ENCODE results near the gene OR9A2.

Gene OR9A2

DNA sequence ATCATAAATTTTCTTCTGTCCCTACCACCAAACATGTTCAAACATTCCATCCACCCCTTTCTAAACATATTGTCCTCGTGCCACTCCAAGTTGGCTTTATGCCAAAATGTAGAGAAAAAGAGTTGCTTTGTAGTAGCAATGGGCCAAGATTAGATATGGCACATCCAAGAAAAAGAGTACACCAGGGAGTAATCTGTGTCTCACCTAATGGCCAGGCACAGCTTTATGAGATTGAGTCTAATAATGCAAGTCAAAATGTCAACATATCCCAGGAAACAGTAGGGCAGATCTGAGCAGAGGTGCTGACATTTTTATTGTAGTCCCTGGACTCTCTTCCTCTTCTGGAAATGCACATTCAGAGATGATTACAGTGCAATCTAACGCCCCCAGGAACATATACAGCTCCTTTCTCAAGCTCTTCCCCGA lies 19.5 kb upstream of the OR9A2 start:
- Mint-ChIP-seq H3K27ac (ENCODE audit: low read depth) (no peak overlapping the region), H3K27me3 (peaks cover 48% of the 10 kb centered on the region), H3K36me3 (ENCODE audit: insufficient read depth) (peaks cover 1% of the 10 kb centered on the region), H3K9me3 (no peaks in the 10 kb centered on the region), H3K4me3 (no peak overlapping the region), H3K4me1 (no peaks in the 10 kb centered on the region)
- ATAC-seq (replicated peaks; ENCODE audit: extremely low read depth, poor library complexity, severe bottlenecking): no peak
- no peak for DNase-seq (ENCODE audit: low spot score in 2 of 2)

DNA sequence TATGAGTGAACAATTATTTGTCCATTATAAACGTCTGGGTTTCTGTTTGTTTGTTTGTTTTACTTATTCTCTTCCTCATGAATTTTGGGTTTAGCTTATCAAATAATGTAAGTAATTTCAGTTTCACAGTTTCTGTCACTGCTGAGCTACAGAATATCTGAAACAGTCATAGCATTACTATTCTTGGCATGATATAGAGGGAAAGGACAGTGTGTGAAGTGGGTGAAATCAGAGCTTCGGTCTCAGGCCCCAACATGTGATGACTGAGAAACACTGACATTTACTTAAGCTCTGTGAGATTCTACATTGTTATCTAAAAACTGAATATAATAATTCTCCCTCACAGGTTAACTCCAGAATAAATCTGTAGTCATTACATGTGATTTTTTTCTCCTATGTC lies 16.5 kb upstream of the OR9A2 start:
- Mint-ChIP-seq H3K27me3 (peaks cover 63% of the 10 kb centered on the region), H3K4me3 (no peak overlapping the region), H3K9me3 (no peaks in the 10 kb centered on the region), H3K27ac (ENCODE audit: low read depth) (no peak overlapping the region), H3K4me1 (no peaks in the 10 kb centered on the region), H3K36me3 (ENCODE audit: insufficient read depth) (peaks cover 1% of the 10 kb centered on the region)
- ATAC-seq (replicated peaks; ENCODE audit: extremely low read depth, poor library complexity, severe bottlenecking): no peak
- no peak for DNase-seq (ENCODE audit: low spot score in 2 of 2)

DNA sequence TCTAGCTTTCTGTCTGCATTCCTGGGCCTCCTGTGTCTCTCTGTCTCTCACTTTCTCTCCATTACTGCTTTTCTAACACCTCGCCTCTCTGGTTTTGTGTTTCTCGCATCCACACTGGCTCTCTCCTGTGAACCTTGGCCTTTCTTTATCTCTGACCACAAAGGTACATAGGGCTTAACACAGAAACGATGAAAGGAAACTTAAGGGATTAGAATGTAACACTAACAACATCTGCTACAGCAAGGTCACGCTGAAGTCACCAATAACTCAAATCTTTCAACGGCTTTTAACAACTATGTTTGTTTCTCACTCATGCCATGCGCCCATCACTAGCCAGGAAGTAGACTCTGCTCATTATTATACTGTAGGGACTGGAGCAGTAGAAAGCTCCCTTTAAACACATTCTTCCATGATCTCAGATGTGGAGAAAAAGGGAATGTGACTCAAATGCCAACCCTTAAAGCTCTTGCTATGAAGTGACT lies 15.9 kb upstream of the OR9A2 start:
- H3K9me3 Mint-ChIP-seq: no peaks in the 10 kb centered on the region
- ATAC-seq (replicated peaks; ENCODE audit: extremely low read depth, poor library complexity, severe bottlenecking) (no peak), DNase-seq (ENCODE audit: low spot score in 2 of 2) (no peak)
- peaks cover 66% of the 10 kb centered on the region for H3K27me3 Mint-ChIP-seq
- no peak overlapping the region for H3K27ac Mint-ChIP-seq (ENCODE audit: low read depth)
- H3K36me3 Mint-ChIP-seq (ENCODE audit: insufficient read depth): peaks cover 1% of the 10 kb centered on the region
- no peak overlapping the region for H3K4me3 Mint-ChIP-seq
- H3K4me1 Mint-ChIP-seq: no peaks in the 10 kb centered on the region

DNA sequence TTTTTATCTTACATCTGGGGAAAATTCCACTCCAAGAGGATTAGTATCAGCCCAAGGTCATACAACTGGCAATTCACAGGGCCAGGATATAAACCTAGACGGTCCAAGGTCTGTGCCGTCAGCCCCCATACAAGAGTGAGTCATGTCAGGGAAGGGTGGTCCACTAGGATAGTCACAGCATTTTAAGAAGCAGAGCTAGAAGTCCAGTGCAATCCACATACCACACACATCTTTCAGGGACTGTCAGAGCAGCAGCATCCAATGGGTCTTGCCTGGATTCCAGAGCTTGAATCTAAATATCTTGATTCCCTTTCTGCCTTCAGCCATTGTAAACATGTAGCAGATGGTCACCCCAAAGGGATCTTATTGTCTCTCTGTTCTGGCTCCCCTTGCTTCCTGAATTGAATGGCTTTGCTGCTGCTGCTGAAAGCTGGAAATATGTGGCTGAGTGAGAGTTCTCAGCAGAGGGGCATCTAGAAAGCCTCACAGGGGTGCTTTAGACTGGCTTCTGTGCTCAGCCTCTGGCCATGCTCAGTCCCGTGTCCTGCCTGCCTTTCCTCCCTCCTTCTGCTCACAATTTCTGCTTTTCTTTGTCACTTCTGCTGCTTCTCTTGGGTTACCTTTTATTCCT lies 15.3 kb upstream of the OR9A2 start:
- Mint-ChIP-seq H3K4me1 (no peaks in the 10 kb centered on the region), H3K4me3 (no peak overlapping the region), H3K9me3 (no peaks in the 10 kb centered on the region), H3K27ac (ENCODE audit: low read depth) (no peak overlapping the region), H3K27me3 (peaks cover 63% of the 10 kb centered on the region), H3K36me3 (ENCODE audit: insufficient read depth) (peaks cover 1% of the 10 kb centered on the region)
- no peak for DNase-seq (ENCODE audit: low spot score in 2 of 2)
- no peak for ATAC-seq (replicated peaks; ENCODE audit: extremely low read depth, poor library complexity, severe bottlenecking)

DNA sequence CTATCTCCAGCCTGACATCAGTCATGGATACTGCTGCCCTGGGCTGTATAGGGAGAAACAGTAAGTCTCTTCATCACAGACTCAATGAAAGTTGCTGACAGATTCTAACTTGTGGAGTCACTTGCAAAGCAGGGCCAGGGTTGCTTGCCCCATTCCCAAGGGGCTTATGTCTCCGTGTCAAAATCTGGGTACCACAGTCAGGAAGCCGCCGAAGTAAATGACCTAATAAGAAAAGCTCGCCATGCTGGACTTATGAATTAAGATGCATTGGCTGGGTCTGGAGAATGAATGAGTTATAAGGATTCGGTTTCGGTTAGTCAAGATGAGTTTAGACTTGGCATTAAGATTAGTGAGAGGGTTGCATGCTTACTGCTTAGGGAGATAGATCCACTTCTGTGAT lies 14.4 kb upstream of the OR9A2 start:
- Mint-ChIP-seq H3K27me3 (peaks cover 53% of the 10 kb centered on the region), H3K27ac (ENCODE audit: low read depth) (no peak overlapping the region), H3K4me3 (no peak overlapping the region), H3K9me3 (no peaks in the 10 kb centered on the region), H3K36me3 (ENCODE audit: insufficient read depth) (peaks cover 1% of the 10 kb centered on the region), H3K4me1 (no peaks in the 10 kb centered on the region)
- ATAC-seq (replicated peaks; ENCODE audit: extremely low read depth, poor library complexity, severe bottlenecking) (no peak), DNase-seq (ENCODE audit: low spot score in 2 of 2) (no peak)

DNA sequence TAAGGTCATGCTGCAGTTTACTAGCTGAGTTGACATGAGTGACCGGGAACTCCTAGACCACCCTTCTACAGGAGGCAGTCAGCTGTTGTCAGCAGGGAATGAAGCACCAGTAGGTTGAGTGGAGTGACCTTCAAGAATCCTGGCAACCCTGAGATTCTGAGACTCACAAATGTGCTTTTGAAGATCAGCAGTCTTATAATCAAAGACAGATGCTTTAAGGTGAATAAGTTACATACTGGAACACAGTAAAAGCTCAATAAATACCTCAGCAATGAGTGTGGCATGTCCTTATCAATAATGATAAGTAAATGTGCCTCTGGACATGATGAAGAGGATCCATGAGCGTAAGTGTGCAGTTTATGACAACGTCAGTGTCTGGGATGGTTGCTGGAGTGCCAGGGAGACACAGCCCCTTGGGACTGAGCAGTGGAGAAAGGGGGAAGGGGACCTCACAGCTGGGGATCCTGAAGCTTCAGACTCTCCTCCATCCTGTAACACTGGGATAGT lies 13.3 kb upstream of the OR9A2 start:
- no peak overlapping the region for H3K27ac Mint-ChIP-seq (ENCODE audit: low read depth)
- H3K4me1 Mint-ChIP-seq: no peaks in the 10 kb centered on the region
- no peaks in the 10 kb centered on the region for H3K36me3 Mint-ChIP-seq (ENCODE audit: insufficient read depth)
- no peak overlapping the region for H3K4me3 Mint-ChIP-seq
- peaks cover 55% of the 10 kb centered on the region for H3K27me3 Mint-ChIP-seq
- no peaks in the 10 kb centered on the region for H3K9me3 Mint-ChIP-seq
- DNase-seq (ENCODE audit: low spot score in 2 of 2) (no peak), ATAC-seq (replicated peaks; ENCODE audit: extremely low read depth, poor library complexity, severe bottlenecking) (no peak)

DNA sequence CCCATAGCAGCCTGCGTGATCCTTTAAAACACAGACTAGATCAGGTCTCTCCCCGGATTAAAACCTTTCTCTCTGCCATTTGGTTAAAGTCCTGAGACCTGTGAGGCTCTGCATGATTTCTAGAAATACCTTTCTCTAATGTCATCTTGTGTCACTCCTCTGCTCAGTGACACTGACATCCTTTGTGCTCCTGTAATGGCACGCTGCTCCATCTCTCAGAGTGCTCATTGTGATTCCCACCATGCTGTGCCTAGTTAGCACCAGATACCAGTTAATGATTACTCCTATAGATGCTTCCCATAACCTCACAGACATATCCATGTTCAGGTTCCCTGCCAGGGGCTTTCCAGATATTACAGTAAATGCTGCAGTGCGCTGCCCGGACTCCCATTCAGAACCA lies 11.7 kb upstream of the OR9A2 start:
- H3K9me3 Mint-ChIP-seq: peaks cover 5% of the 10 kb centered on the region
- ATAC-seq (replicated peaks; ENCODE audit: extremely low read depth, poor library complexity, severe bottlenecking) (no peak), DNase-seq (ENCODE audit: low spot score in 2 of 2) (no peak)
- H3K36me3 Mint-ChIP-seq (ENCODE audit: insufficient read depth): no peaks in the 10 kb centered on the region
- no peaks in the 10 kb centered on the region for H3K4me1 Mint-ChIP-seq
- H3K27ac Mint-ChIP-seq (ENCODE audit: low read depth): no peak overlapping the region
- H3K27me3 Mint-ChIP-seq: peaks cover 71% of the 10 kb centered on the region
- no peak overlapping the region for H3K4me3 Mint-ChIP-seq

DNA sequence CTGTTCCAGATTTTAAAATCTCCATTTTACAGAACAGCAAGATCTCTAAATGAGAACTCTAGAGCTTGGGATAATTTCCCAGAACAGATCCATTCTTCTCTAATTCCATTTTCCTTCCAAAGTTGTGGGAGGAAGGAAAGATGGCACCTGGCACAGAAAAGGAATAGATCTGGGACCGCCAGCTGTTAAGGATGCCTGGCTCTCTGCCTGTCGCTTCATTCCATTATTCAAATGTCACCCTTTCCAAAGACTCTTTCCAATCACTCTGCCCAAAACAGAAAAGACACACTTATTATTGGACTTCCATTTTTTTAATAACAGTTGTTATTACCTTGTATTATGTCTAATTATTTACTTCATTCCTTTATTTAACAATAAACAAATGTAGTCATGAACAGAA lies 751 bp upstream of the OR9A2 start:
- peaks cover 3% of the 10 kb centered on the region for H3K36me3 Mint-ChIP-seq (ENCODE audit: insufficient read depth)
- H3K9me3 Mint-ChIP-seq: no peaks in the 10 kb centered on the region
- H3K4me1 Mint-ChIP-seq: no peaks in the 10 kb centered on the region
- no peak overlapping the region for H3K4me3 Mint-ChIP-seq
- no peak overlapping the region for H3K27ac Mint-ChIP-seq (ENCODE audit: low read depth)
- ATAC-seq (replicated peaks; ENCODE audit: extremely low read depth, poor library complexity, severe bottlenecking): no peak
- peaks cover 70% of the 10 kb centered on the region for H3K27me3 Mint-ChIP-seq
- no peak for DNase-seq (ENCODE audit: low spot score in 2 of 2)

DNA sequence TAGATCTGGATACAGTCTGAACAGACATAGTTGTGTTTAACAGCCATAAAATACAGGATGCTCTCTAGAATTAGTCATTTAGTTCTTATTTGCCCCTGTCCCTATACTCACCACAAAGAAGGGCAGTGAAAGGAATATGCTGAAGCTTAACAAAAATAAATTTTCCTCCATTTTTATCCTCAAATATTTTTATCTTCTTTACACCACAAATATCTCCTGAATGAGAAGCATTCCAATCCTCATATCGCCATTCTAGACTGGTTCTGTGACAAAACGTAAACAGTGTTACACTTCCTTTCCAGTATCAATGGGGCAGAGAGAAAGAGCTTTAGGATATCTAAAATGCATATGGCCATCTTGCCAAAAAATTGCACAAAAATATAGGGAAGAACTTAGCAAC lies 1.6 kb downstream of the OR9A2 start:
- Mint-ChIP-seq H3K9me3 (no peaks in the 10 kb centered on the region), H3K4me3 (no peak overlapping the region), H3K36me3 (ENCODE audit: insufficient read depth) (peaks cover 3% of the 10 kb centered on the region), H3K4me1 (no peaks in the 10 kb centered on the region), H3K27ac (ENCODE audit: low read depth) (no peak overlapping the region), H3K27me3 (peaks cover 57% of the 10 kb centered on the region)
- ATAC-seq (replicated peaks; ENCODE audit: extremely low read depth, poor library complexity, severe bottlenecking) (no peak), DNase-seq (ENCODE audit: low spot score in 2 of 2) (no peak)

DNA sequence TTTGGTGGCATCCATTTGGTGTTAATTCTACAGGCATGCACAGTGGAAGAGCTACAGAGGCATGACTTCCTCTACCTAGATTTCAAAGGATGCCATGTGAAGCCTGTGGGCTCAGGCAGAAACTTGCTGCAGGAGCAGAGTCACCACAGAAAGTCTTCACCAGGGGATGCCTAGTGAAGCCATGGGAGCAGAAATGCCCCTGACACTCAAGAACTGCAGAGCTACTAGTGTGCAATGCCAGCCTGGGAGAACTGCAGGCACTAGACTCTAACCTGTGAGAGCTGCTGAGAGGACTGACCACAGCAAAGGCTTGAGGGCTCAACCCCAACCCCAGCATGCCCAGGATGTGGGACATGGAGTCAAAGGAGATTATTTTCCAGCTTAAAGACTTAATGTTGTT lies 3.9 kb downstream of the OR9A2 start:
- Mint-ChIP-seq H3K4me3 (no peak overlapping the region), H3K4me1 (no peaks in the 10 kb centered on the region), H3K36me3 (ENCODE audit: insufficient read depth) (peaks cover 3% of the 10 kb centered on the region), H3K9me3 (no peaks in the 10 kb centered on the region), H3K27me3 (peaks cover 47% of the 10 kb centered on the region), H3K27ac (ENCODE audit: low read depth) (no peak overlapping the region)
- ATAC-seq (replicated peaks; ENCODE audit: extremely low read depth, poor library complexity, severe bottlenecking): no peak
- no peak for DNase-seq (ENCODE audit: low spot score in 2 of 2)

DNA sequence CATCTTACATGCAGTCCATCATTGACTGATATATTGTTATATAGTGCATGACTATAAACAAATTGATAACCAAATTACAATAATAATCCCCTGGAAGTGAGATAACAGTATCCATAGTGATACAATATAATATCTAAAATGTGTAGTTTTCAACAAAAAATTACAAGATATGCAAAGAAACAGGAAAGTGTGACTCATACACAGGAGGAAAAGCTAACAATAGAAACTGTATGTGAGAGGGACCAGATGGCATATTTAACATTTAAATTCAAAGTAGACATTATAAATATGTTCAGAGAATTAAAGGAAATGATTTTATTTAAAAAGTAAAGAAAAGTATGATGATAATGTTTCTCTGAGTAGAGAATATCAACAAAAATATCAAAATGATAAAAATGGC lies 8.0 kb downstream of the OR9A2 start:
- no peaks in the 10 kb centered on the region for H3K9me3 Mint-ChIP-seq
- H3K27ac Mint-ChIP-seq (ENCODE audit: low read depth): no peak overlapping the region
- no peaks in the 10 kb centered on the region for H3K36me3 Mint-ChIP-seq (ENCODE audit: insufficient read depth)

DNA sequence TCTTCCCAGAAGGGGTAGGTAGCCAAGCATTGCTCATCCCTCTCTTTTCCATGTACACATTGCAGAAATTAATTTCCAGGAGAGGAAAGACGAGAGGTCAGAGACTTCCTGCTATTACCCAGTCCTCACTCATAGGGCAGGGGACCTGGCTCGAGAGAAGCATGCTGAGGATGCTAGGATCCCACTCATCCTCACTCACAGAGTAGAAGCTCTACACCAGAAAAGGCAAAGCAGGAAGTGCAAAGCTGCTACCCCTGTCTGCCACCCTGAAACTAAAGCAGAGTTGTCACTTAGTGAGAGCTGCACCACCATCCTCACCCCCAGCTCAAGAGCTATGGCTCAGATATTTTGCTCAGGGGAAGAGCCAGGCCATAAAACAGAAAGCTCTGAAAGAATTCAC lies 9.9 kb downstream of the OR9A2 start:
- no peak for DNase-seq (ENCODE audit: low spot score in 2 of 2)
- Mint-ChIP-seq H3K27me3 (peaks cover 66% of the 10 kb centered on the region), H3K4me1 (no peaks in the 10 kb centered on the region)

More for the DNA sequence above, 8.0 kb downstream of the OR9A2 start:
- Mint-ChIP-seq H3K4me1 (no peaks in the 10 kb centered on the region), H3K4me3 (no peak overlapping the region), H3K27me3 (peaks cover 46% of the 10 kb centered on the region)
- ATAC-seq (replicated peaks; ENCODE audit: extremely low read depth, poor library complexity, severe bottlenecking) (no peak), DNase-seq (ENCODE audit: low spot score in 2 of 2) (no peak)

DNA sequence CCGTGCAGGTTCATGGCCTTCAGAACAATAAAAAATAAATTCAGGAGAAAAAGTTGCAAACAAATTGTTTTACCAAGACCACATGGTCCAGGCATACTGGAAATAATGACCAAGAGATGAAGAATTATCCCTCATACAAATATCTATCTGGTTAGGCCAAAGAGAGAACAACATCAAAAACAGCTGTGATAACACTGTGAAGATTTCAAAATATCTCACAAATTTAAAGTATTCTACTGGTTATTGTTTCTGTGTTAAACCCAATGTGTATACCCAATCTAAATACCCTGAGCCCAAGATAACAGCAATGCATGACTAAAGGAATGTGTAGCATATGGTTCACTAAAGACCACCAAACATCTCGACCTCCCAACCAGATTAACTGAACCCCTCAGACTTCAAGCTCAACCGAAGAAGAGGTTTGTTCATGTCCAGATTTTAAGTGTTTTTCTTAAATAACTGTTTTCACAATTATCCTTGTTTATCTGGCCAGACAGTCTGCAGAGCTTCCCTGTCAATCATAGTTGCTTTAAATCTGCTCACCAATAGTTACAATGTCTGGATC lies 10.9 kb downstream of the OR9A2 start:
- ATAC-seq (replicated peaks; ENCODE audit: extremely low read depth, poor library complexity, severe bottlenecking): no peak
- no peaks in the 10 kb centered on the region for H3K9me3 Mint-ChIP-seq
- no peak overlapping the region for H3K27ac Mint-ChIP-seq (ENCODE audit: low read depth)
- no peaks in the 10 kb centered on the region for H3K36me3 Mint-ChIP-seq (ENCODE audit: insufficient read depth)
- H3K27me3 Mint-ChIP-seq: peaks cover 66% of the 10 kb centered on the region
- no peak for DNase-seq (ENCODE audit: low spot score in 2 of 2)
- H3K4me3 Mint-ChIP-seq: no peak overlapping the region
- H3K4me1 Mint-ChIP-seq: no peaks in the 10 kb centered on the region

More for the DNA sequence above, 9.9 kb downstream of the OR9A2 start:
- no peak for ATAC-seq (replicated peaks; ENCODE audit: extremely low read depth, poor library complexity, severe bottlenecking)
- Mint-ChIP-seq H3K27ac (ENCODE audit: low read depth) (no peak overlapping the region), H3K9me3 (no peaks in the 10 kb centered on the region), H3K4me3 (no peak overlapping the region), H3K36me3 (ENCODE audit: insufficient read depth) (no peaks in the 10 kb centered on the region)

Measured in central memory CD8-positive, alpha-beta T cell (primary cell).